ENCODE data around the gene ANKS3.

ANKS3 gene

GRCh38 chr16:4776141-4776705, 42.2 kb upstream of the ANKS3 start:
- Histone ChIP-seq H3K4me3 (ENCODE audit: low read depth, low read length) (no peak overlapping the region), H3K36me3 (no peaks in the 10 kb centered on the region), H3K9me3 (ENCODE audit: severe bottlenecking) (peaks cover 6% of the 10 kb centered on the region), H3K27ac (no peak overlapping the region), H3K27me3 (ENCODE audit: insufficient read depth, low read depth, severe bottlenecking) (no peaks in the 10 kb centered on the region)
- no peak for DNase-seq
- no peak for TF ChIP-seq CTCF (IDR thresholded peaks at IDR 0.05; ENCODE audit: low read depth, low read length)

- H3K27me3 ChIP-seq (ENCODE audit: insufficient read depth, low read depth, severe bottlenecking) = no peaks in the 10 kb centered on the region
- no peaks in the 10 kb centered on the region for H3K36me3 ChIP-seq
- TF ChIP-seq CTCF (IDR thresholded peaks at IDR 0.05; ENCODE audit: low read depth, low read length) = no peak
- no peak for DNase-seq
- peak overlapping the region; percentile 82 for H3K27ac ChIP-seq
- H3K9me3 ChIP-seq (ENCODE audit: severe bottlenecking) = peaks cover 6% of the 10 kb centered on the region
- no peak overlapping the region for H3K4me3 ChIP-seq (ENCODE audit: low read depth, low read length)
These were observed 40.9 kb upstream of the ANKS3 start for GRCh38 chr16:4775005-4775404.

- H3K27me3 ChIP-seq (ENCODE audit: insufficient read depth, low read depth, severe bottlenecking) = no peaks in the 10 kb centered on the region
- no peaks in the 10 kb centered on the region for H3K36me3 ChIP-seq
- peak overlapping the region; percentile 66 for H3K27ac ChIP-seq
- H3K9me3 ChIP-seq (ENCODE audit: severe bottlenecking) = peaks cover 6% of the 10 kb centered on the region
- no peak overlapping the region for H3K4me3 ChIP-seq (ENCODE audit: low read depth, low read length)
- no peak for TF ChIP-seq CTCF (IDR thresholded peaks at IDR 0.05; ENCODE audit: low read depth, low read length)
- peak; percentile 54 for DNase-seq
These were observed 38.3 kb upstream of the ANKS3 start for GRCh38 chr16:4772351-4772750.

- DNase-seq = no peak
- Histone ChIP-seq H3K9me3 (ENCODE audit: severe bottlenecking) (peaks cover 6% of the 10 kb centered on the region), H3K36me3 (no peaks in the 10 kb centered on the region), H3K27ac (peak overlapping the region; percentile 66), H3K27me3 (ENCODE audit: insufficient read depth, low read depth, severe bottlenecking) (no peaks in the 10 kb centered on the region), H3K4me3 (ENCODE audit: low read depth, low read length) (no peak overlapping the region)
- TF ChIP-seq CTCF (IDR thresholded peaks at IDR 0.05; ENCODE audit: low read depth, low read length) = no peak
These were observed 37.6 kb upstream of the ANKS3 start for GRCh38 chr16:4771646-4772045.

- no peak for TF ChIP-seq CTCF (IDR thresholded peaks at IDR 0.05; ENCODE audit: low read depth, low read length)
- H3K9me3 ChIP-seq (ENCODE audit: severe bottlenecking) = no peaks in the 10 kb centered on the region
- peak; percentile 46 for DNase-seq
- H3K27me3 ChIP-seq (ENCODE audit: insufficient read depth, low read depth, severe bottlenecking) = no peaks in the 10 kb centered on the region
- H3K4me3 ChIP-seq (ENCODE audit: low read depth, low read length) = no peak overlapping the region
- H3K36me3 ChIP-seq = peaks cover 11% of the 10 kb centered on the region
- H3K27ac ChIP-seq = no peak overlapping the region
These were observed 35.2 kb upstream of the ANKS3 start for GRCh38 chr16:4769306-4769638.

Measured in WERI-Rb-1 (cell line).